ENCODE measurements around the gene RBMS1.

RBMS1 gene

GRCh38 chr2:160228141-160228917 is 265.3 kb downstream of the RBMS1 start:
- no peak for TF ChIP-seq CTCF (conservative IDR thresholded peaks at IDR 0.05; ENCODE audit: low read length)
- no peak for TF ChIP-seq EZH2phosphoT487 (IDR thresholded peaks at IDR 0.05; ENCODE audit: borderline replicate concordance)
- Histone ChIP-seq H3K4me3 (ENCODE audit: low read length, poor library complexity, severe bottlenecking) (no peak overlapping the region), H3K27me3 (ENCODE audit: insufficient read depth, low read length, poor library complexity, severe bottlenecking) (no peaks in the 10 kb centered on the region), H3K36me3 (ENCODE audit: insufficient read depth, low read length) (no peaks in the 10 kb centered on the region), H3K4me2 (ENCODE audit: low read depth, low read length, poor library complexity, severe bottlenecking) (no peak overlapping the region), H3K9me2 (replicated peaks; ENCODE audit: low read depth, low read length) (no peaks in the 10 kb centered on the region), H3K9ac (ENCODE audit: low read depth, low read length, poor library complexity, severe bottlenecking) (no peak overlapping the region), H3K9me3 (ENCODE audit: insufficient read depth, low read depth, low read length) (no peaks in the 10 kb centered on the region), H3K79me2 (ENCODE audit: insufficient read depth, low read length) (no peaks in the 10 kb centered on the region), H3K4me1 (ENCODE audit: insufficient read depth, low read length, poor library complexity, severe bottlenecking) (peaks cover 24% of the 10 kb centered on the region), H3F3A (ENCODE audit: low read depth) (no peaks in the 10 kb centered on the region), H4K20me1 (ENCODE audit: insufficient read depth, low read length, poor library complexity, severe bottlenecking) (no peaks in the 10 kb centered on the region), H2AFZ (ENCODE audit: low read length) (no peak overlapping the region)

DNA sequence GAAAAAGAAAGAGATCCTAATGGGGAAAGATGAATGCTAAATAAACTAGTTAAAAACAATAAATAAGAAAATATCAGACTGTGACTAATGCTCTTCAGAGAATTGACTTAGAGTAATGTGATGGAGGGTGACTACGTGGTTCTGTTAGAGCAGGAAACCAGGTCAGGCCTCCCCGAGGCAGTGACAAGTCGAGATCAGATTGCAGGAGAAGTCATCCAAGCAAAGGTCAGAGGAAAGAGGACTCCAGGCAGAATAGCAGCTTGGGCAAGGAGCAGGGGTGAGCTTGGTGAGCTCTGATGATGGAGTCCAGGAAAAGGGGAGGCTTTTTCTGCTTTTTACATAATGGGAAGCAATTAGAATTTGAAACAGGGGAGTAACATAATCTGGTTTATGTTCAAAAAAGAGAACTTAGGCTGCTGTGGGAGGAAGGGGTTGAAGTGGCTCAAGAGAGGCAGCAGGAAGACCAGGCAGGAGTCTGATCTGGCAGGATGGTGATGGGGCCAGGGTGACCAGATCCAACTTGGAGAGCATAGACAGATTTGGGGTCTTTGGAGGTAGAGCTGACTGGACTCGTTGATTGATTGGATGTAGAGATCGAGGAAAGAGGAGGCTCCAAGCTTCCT is 266.2 kb downstream of the RBMS1 start:
- peaks cover 32% of the 10 kb centered on the region for H3K4me1 ChIP-seq (ENCODE audit: insufficient read depth, low read length, poor library complexity, severe bottlenecking)
- no peaks in the 10 kb centered on the region for H3K36me3 ChIP-seq (ENCODE audit: insufficient read depth, low read length)
- no peak overlapping the region for H3K9ac ChIP-seq (ENCODE audit: low read depth, low read length, poor library complexity, severe bottlenecking)
- H3K9me2 ChIP-seq (replicated peaks; ENCODE audit: low read depth, low read length) = no peaks in the 10 kb centered on the region
- H3K4me3 ChIP-seq (ENCODE audit: low read length, poor library complexity, severe bottlenecking) = no peak overlapping the region
- no peaks in the 10 kb centered on the region for H3K27me3 ChIP-seq (ENCODE audit: insufficient read depth, low read length, poor library complexity, severe bottlenecking)
- no peaks in the 10 kb centered on the region for H3F3A ChIP-seq (ENCODE audit: low read depth)
- H3K79me2 ChIP-seq (ENCODE audit: insufficient read depth, low read length) = no peaks in the 10 kb centered on the region
- TF ChIP-seq CTCF (conservative IDR thresholded peaks at IDR 0.05; ENCODE audit: low read length) (no peak), EZH2phosphoT487 (IDR thresholded peaks at IDR 0.05; ENCODE audit: borderline replicate concordance) (no peak)
- no peak overlapping the region for H2AFZ ChIP-seq (ENCODE audit: low read length)
- H3K9me3 ChIP-seq (ENCODE audit: insufficient read depth, low read depth, low read length) = no peaks in the 10 kb centered on the region
- H4K20me1 ChIP-seq (ENCODE audit: insufficient read depth, low read length, poor library complexity, severe bottlenecking) = no peaks in the 10 kb centered on the region
- no peak overlapping the region for H3K4me2 ChIP-seq (ENCODE audit: low read depth, low read length, poor library complexity, severe bottlenecking)

GRCh38 chr2:160226367-160226766 is 267.2 kb downstream of the RBMS1 start:
- Histone ChIP-seq H3K79me2 (ENCODE audit: insufficient read depth, low read length) (no peaks in the 10 kb centered on the region), H3K9me3 (ENCODE audit: insufficient read depth, low read depth, low read length) (no peaks in the 10 kb centered on the region), H2AFZ (ENCODE audit: low read length) (no peak overlapping the region), H3K36me3 (ENCODE audit: insufficient read depth, low read length) (no peaks in the 10 kb centered on the region), H3K27me3 (ENCODE audit: insufficient read depth, low read length, poor library complexity, severe bottlenecking) (no peaks in the 10 kb centered on the region), H3K9ac (ENCODE audit: low read depth, low read length, poor library complexity, severe bottlenecking) (no peak overlapping the region), H3K9me2 (replicated peaks; ENCODE audit: low read depth, low read length) (no peaks in the 10 kb centered on the region), H3K4me2 (ENCODE audit: low read depth, low read length, poor library complexity, severe bottlenecking) (no peak overlapping the region), H4K20me1 (ENCODE audit: insufficient read depth, low read length, poor library complexity, severe bottlenecking) (no peaks in the 10 kb centered on the region), H3K4me3 (ENCODE audit: low read length, poor library complexity, severe bottlenecking) (no peak overlapping the region), H3F3A (ENCODE audit: low read depth) (no peaks in the 10 kb centered on the region), H3K4me1 (ENCODE audit: insufficient read depth, low read length, poor library complexity, severe bottlenecking) (peaks cover 32% of the 10 kb centered on the region)
- no peak for TF ChIP-seq EZH2phosphoT487 (IDR thresholded peaks at IDR 0.05; ENCODE audit: borderline replicate concordance)
- no peak for TF ChIP-seq CTCF (conservative IDR thresholded peaks at IDR 0.05; ENCODE audit: low read length)
